SIG-M5 (cell line): ENCODE data around the gene USP20.
"Not testable (repeated sequence)": the region's sequence is repeated elsewhere in the genome, so short reads cannot be mapped to it uniquely, and the experiment has no call there.

Experiments
- DNase-seq: peaks from one replicate; lab custom pipeline; 2025; lab: John Stamatoyannopoulos, UW

USP20 gene

DNA sequence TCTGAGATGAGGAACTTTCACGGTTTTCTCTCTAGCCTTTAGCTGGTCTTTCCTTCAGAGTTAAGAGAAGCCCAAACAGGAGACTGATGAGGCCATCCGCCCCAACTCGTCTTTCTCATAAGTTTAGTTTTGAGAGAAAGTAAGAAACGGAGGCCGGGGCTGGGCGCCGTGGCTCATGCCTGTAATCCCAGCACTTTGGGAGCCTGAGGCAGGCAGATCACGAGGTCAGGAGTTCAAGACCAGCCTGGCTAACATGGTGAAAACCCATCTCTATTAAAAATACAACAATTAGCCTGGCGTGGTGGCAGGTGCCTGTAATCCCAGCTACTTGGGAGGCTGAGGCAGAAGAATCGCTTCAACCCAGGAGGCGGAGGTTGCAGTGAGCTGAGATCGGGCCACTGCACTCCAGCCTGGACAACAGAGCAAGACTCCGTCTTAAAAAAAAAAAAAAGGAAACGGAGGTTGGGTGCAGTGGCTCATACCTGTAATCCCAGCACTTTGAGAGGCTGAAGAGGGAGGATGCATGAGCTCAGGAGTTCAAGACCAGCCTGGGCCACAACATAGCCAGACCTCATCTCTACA, 55.6 kb downstream of the USP20 start:
- DNase-seq, result not testable (repeated sequence)

DNA sequence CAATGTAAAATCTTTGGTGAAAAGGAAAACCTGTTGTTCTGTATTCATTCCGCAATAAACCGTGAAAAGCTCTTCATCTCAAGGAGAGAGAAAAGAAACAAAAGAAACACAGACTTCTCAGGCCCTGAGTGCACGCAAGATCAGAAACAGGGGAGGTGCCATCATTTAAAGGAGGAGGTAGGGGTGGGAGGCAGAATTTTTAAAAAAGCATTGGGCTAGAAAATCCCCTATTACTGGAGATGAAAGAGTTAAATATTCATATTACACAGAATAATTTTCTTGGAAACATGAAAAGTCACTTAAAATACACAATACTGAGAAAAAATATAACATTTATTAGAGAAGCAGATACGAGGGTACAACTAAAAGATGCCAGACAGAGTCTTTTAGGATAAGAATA, 56.3 kb downstream of the USP20 start:
- no peak for DNase-seq

GRCh38 chr9:129894120-129894823, 59.0 kb downstream of the USP20 start:
- DNase-seq, result no peak

DNA sequence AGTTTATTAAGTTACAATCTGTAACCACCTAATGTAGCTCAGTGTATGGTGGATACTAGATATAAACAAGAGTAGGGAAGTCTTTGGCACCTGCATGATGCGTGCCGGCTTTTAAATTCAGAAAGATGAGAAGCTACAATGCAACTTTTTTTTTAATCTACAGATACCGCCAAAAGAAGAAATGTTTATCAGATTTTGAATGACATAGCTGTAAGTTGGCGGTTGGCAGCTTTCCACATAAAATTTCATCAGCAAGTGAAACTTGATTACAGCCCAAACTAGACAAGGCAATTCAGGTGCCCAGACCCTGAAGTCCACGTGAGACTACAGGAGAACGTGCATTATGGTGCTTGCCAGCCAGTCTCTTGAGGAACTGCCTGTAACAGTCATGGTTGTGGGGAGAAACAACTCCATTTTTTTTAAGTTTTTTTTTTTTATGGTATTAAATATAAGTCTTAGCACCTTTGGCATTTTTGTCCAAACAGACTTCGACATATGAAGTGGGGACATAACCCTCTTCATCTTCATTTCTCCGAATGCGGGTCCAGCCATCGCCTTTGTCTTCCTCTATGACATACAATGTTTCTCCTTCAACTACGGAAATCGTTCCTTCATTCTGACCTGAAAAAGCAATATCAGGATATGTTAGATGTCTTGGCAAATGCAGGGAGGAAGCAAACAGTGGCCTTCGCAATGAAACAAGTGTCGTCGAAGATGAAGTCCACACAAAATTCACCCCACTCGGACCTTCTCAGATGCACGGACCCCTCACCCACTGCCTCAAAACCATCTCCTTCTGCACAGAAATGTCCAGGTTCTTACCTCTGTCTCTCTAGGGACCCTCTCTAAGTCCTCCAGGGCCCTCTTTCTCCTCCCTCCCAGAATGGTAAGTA, 60.4 kb downstream of the USP20 start:
- no peak for DNase-seq

- DNase-seq, result no peak
Measured at GRCh38 chr9:129897263-129897662, 62.0 kb downstream of the USP20 start.

DNA sequence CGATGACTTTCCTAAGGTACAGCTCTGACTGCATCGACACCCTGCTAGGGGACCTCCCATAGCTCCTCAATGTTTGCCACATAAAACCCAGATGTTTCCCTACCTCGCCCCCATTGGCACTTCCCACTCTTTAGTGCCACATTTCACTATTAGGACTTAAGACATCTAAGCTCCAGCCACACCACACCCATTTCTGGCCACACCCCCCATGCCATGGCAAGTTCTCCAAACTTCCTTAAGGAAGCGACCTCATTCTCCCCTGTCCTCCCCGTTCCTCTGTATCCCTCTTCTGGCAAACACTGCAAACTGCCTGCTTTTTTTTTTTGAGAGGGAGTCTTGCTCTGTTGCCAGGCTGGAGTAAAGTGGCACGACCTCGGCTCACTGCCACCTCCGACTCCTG, 62.9 kb downstream of the USP20 start:
- no peak for DNase-seq

DNA sequence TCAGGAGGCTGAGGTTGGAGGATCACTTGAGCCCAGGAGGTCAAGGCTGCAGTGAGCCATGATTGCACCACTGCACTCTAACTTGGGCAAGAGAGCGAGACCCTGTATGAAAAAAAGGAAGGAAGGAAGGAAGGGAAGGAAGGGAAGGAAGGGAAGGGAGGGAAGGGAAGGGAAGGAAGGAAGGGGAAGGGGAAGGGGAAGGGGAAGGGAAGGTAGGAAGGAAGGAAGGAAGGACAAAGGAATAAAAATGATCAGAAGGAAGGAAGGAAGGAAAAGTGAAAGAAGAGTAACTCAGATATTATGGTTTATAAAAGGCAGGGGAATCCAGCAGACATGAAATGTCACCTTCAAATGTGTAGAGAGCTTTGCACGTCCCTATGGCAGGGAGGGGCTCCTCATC, 64.4 kb downstream of the USP20 start:
- no peak for DNase-seq

- no peak for DNase-seq
Measured at GRCh38 chr9:129900263-129901027, 65.2 kb downstream of the USP20 start.

DNA sequence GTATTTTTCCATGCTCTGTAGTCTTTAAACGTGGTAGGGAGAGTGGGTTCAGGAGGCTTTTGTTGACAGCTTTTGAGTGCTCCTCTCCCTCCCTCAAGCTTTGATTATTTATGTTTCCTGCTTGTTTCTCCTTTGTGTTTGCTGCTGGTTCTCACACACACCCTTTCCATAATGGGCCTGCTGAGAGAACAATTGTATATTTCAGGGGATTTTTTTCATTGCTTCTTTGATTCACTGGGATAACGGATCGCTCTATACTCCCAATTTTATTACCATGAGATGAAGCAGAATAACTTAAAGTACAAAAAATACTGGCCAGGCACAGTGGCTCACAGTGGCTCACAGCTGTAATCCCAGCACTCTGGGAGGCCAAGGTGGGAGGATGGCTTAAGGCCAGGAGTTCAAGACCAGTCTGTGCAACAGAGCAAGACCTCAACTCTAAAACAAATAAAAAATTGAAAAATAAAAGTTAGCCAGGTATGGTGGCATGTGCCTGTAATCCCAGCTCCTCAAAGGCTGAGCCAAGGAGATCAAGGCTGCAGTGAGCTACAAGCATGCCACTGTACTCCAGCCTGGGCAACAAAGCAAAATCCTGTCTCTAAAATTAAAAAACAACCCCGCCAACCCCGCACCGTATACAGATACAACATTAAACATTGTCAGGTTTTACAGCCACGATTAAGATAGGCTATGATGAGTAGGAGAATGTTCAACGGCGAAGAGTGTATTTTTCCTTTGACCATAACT, 66.9 kb downstream of the USP20 start:
- no peak for DNase-seq

- no peak for DNase-seq
Measured at GRCh38 chr9:129902740-129903134, 67.5 kb downstream of the USP20 start.

- no peak for DNase-seq
Measured at GRCh38 chr9:129904734-129905133, 69.5 kb downstream of the USP20 start.

- no peak for DNase-seq
Measured at GRCh38 chr9:129906298-129906697, 71.0 kb downstream of the USP20 start.

DNA sequence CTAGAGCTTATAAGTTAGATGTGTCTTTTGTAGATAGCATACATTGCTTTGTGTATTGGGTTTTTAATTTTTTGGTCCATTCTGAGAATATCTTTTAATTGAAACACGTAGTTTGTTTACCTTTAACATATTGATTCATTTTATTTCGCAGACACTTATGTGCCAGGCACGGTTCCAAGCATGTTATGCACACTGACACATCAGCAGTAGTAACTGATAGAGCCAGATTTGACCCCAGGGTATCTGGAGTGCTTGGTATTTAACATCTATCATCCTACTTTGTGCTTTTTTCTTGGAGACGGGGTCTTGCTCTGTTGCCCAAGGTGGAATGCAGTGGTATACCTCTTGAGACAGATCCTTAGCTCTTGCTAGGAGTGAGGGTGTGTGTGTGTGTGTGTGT, 71.9 kb downstream of the USP20 start:
- DNase-seq, result no peak

DNA sequence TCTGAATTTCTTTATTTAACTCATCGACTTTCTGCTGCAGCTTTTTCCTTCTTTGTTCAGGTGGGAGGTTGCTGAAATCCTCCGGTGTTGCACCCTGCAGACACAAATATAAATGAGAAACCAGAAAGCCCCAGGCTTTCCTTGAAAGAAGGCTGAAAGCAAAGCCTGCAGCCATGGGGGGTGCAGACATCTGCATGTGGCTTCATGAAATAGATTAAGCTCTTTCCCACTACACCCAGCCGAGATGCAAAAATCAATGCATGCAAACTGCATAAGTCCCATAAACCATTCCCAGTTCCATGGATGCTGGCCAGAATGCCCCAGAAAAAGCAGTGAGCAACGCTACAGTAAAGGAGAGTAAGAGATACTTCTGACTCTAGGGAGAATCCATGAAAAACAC, 73.6 kb downstream of the USP20 start:
- no peak for DNase-seq

GRCh38 chr9:129909851-129910250, 74.6 kb downstream of the USP20 start:
- DNase-seq, result no peak

- DNase-seq, result no peak
Measured at GRCh38 chr9:129910628-129911567, 75.6 kb downstream of the USP20 start.

GRCh38 chr9:129914051-129914450, 78.8 kb downstream of the USP20 start:
- DNase-seq, result no peak

- no peak for DNase-seq
Measured at GRCh38 chr9:129916707-129917106, 81.4 kb downstream of the USP20 start.

DNA sequence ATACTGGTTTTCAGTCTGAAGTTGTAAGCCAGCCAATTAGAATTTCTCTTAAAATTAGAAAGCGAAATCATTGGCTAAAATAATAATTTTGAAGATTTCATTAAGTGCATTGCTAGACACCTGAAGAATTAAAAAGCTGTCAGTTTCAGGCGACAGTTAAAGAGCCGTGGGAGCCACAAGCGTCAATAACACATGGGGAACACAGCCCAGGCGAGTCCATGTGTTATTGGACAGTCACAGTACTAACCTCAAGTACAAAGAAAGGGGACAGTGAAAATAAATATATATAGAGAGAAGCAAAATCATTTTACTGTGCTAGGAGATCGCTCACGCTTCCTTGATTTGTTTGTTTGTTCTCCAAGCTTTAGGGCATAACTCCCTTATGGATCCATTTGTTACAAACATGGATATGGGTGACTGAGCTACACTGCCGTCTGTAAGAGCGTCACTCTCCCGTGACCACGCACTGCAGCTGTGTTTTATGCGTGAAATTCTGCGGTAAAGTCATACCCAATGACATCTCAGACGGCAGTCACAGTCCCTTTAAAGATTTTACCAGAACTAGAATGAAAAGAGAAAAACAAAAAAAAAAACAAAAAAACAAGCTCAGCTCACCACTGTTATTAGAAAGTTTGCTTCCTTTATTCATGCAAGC, 83.2 kb downstream of the USP20 start:
- DNase-seq, result no peak

DNA sequence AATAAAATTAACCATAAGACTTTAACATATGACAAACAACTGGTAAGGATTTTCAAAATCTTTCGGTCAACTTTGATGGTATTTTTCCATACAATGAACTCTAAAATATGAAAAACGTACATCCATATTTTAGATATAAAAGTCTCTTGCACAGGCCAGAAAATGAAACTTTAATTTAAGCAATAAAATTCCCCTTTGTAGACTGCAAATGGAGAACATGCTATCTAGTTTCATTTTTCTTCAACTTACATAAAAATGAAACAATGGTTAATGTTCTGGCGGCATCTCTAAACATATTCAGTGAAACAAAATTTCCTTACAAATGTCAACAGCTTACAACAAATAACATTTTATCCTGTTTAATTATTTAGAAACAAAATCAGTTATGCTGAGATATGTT, 84.0 kb downstream of the USP20 start:
- no peak for DNase-seq
